ENCODE data around the gene JMJD7. TPM values are rescaled to one million over a fixed set of nuclear protein-coding genes. Genes with fewer than 3 reads are reported as not detected.

The JMJD7 gene
- total RNA-seq, 4 donors from 2014 or later, result 0.59 to 27.2 (median 9.8) TPM

- no peaks in the 10 kb centered on the region for H3K9me3 ChIP-seq
- intact Hi-C loops (cut with DNase I; ENCODE audit: low total_unique reads), result no loop called here
- no peak overlapping the region for H3K4me3 ChIP-seq
- TF ChIP-seq POLR2A (IDR thresholded peaks at IDR 0.05) (no peak), CTCF (IDR thresholded peaks at IDR 0.05) (peak in 1 of 4 experiments; percentile 14)
- no peaks in the 10 kb centered on the region for H3K27me3 ChIP-seq
- peak overlapping the region; percentile 59 to 81 for H3K27ac ChIP-seq
- peaks cover 5 to 7% of the 10 kb centered on the region in 2 donors for H3K4me1 ChIP-seq
- H3K36me3 ChIP-seq, result no peaks in the 10 kb centered on the region
- DNase-seq, result no peak
These were observed 31.7 kb upstream of the JMJD7 start for GRCh38 chr15:41795996-41796856.

GRCh38 chr15:41797201-41797944 is 30.5 kb upstream of the JMJD7 start:
- peak overlapping the region; percentile 59 to 81 for H3K27ac ChIP-seq
- H3K4me3 ChIP-seq, result no peak overlapping the region
- H3K4me1 ChIP-seq, result peaks cover 0 to 5% of the 10 kb centered on the region in 2 donors
- TF ChIP-seq CTCF (IDR thresholded peaks at IDR 0.05) (no peak), POLR2A (IDR thresholded peaks at IDR 0.05) (no peak)
- H3K9me3 ChIP-seq, result no peaks in the 10 kb centered on the region
- intact Hi-C loops (cut with DNase I; ENCODE audit: low total_unique reads), result no loop called here
- no peaks in the 10 kb centered on the region for H3K27me3 ChIP-seq
- DNase-seq, result no peak
- H3K36me3 ChIP-seq, result no peaks in the 10 kb centered on the region

- H3K27me3 ChIP-seq, result no peaks in the 10 kb centered on the region
- H3K9me3 ChIP-seq, result no peaks in the 10 kb centered on the region
- peaks cover 0 to 5% of the 10 kb centered on the region in 2 donors for H3K4me1 ChIP-seq
- no peaks in the 10 kb centered on the region for H3K36me3 ChIP-seq
- no peak for TF ChIP-seq CTCF (IDR thresholded peaks at IDR 0.05)
- no peak for TF ChIP-seq POLR2A (IDR thresholded peaks at IDR 0.05)
- no peak for DNase-seq
- no peak overlapping the region for H3K4me3 ChIP-seq
- intact Hi-C loops (cut with DNase I; ENCODE audit: low total_unique reads), result no loop called here
- H3K27ac ChIP-seq, result no peak overlapping the region
These were observed 29.0 kb upstream of the JMJD7 start for GRCh38 chr15:41798607-41799487.

GRCh38 chr15:41799488-41799805 is 28.4 kb upstream of the JMJD7 start:
- H3K27me3 ChIP-seq, result no peaks in the 10 kb centered on the region
- intact Hi-C loops (cut with DNase I; ENCODE audit: low total_unique reads), result no loop called here
- TF ChIP-seq POLR2A (IDR thresholded peaks at IDR 0.05) (no peak), CTCF (IDR thresholded peaks at IDR 0.05) (no peak)
- no peaks in the 10 kb centered on the region for H3K36me3 ChIP-seq
- no peaks in the 10 kb centered on the region for H3K9me3 ChIP-seq
- no peak overlapping the region for H3K4me3 ChIP-seq
- peaks cover 0 to 5% of the 10 kb centered on the region in 2 donors for H3K4me1 ChIP-seq
- DNase-seq, result no peak
- no peak overlapping the region for H3K27ac ChIP-seq

Data from uterus (tissue), 4 donors.